NCI-H345 (cell line): ENCODE data around the gene CXCR3.
"Not testable (repeated sequence)": the region's sequence is repeated elsewhere in the genome, so short reads cannot be mapped to it uniquely, and the experiment has no call there.

Source experiments
- DNase-seq: peaks from one replicate; lab custom pipeline; 2025; lab: John Stamatoyannopoulos, UW

The CXCR3 gene

GRCh38 chrX:71618303-71618721 lies at the start of gene CXCR3:
Gene CXCR3, minus strand, starts transcription at chrX:71618511. Its CDS starts 62 bp downstream, at chrX:71618449.
- no peak for DNase-seq

GRCh38 chrX:71667328-71668247 lies 49.3 kb upstream of the CXCR3 start, which contains the start of gene LOC101059915:
Gene LOC101059915, plus strand, starts transcription at chrX:71667546.
- DNase-seq = no peak

GRCh38 chrX:71666240-71667223 lies 48.2 kb upstream of the CXCR3 start:
- DNase-seq = no peak

GRCh38 chrX:71665747-71666146 lies 47.4 kb upstream of the CXCR3 start:
- DNase-seq = no peak

GRCh38 chrX:71664889-71665491 lies 46.7 kb upstream of the CXCR3 start:
- DNase-seq = no peak

- not testable (repeated sequence) for DNase-seq
These were observed 45.9 kb upstream of the CXCR3 start for GRCh38 chrX:71664202-71664601.

GRCh38 chrX:71663238-71663637 lies 44.9 kb upstream of the CXCR3 start:
- DNase-seq = not testable (repeated sequence)

- DNase-seq = not testable (repeated sequence)
These were observed 44.3 kb upstream of the CXCR3 start for GRCh38 chrX:71662654-71663053.

- no peak for DNase-seq
These were observed 43.6 kb upstream of the CXCR3 start for GRCh38 chrX:71661919-71662318.

- no peak for DNase-seq
These were observed 42.5 kb upstream of the CXCR3 start for GRCh38 chrX:71660562-71661416.

- no peak for DNase-seq
These were observed 41.6 kb upstream of the CXCR3 start for GRCh38 chrX:71659959-71660358.

- no peak for DNase-seq
These were observed 41.0 kb upstream of the CXCR3 start for GRCh38 chrX:71659342-71659741.

- no peak for DNase-seq
These were observed 39.0 kb upstream of the CXCR3 start for GRCh38 chrX:71657267-71657666.

GRCh38 chrX:71653344-71653743 lies 35.0 kb upstream of the CXCR3 start:
- no peak for DNase-seq

GRCh38 chrX:71652405-71652804 lies 34.1 kb upstream of the CXCR3 start:
- peak; percentile 36 for DNase-seq

GRCh38 chrX:71650333-71650969 lies 32.1 kb upstream of the CXCR3 start:
- DNase-seq = no peak

GRCh38 chrX:71644406-71644805 lies 26.1 kb upstream of the CXCR3 start:
- not testable (repeated sequence) for DNase-seq

- DNase-seq = no peak
These were observed 21.7 kb upstream of the CXCR3 start for GRCh38 chrX:71640002-71640401.

- DNase-seq = no peak
These were observed 20.1 kb upstream of the CXCR3 start for GRCh38 chrX:71638409-71638808.

GRCh38 chrX:71637848-71638247 lies 19.5 kb upstream of the CXCR3 start:
- DNase-seq = no peak

GRCh38 chrX:71637253-71637618 lies 18.9 kb upstream of the CXCR3 start:
- DNase-seq = no peak
